SK-N-MC (cell line): ENCODE data around the gene HHAT.

Source experiments
- DNase-seq: peaks from one replicate; pipeline ENCODE4 v3.0.0-alpha.2; 2011; ENCODE audit warnings: low read depth, low spot score
- H3K27ac ChIP-seq: fragments of 200-600 bp; sonication (generic); 2 replicates; pipeline ENCODE4 v1.5.1; 2016; ENCODE audit warnings: mixed run types
- H3K36me3 ChIP-seq: fragments of 200-600 bp; sonication (generic); 2 replicates; pipeline ENCODE4 v1.6.1; 2017; ENCODE audit warnings: antibody characterized with exemption, low read length, mixed read lengths; ENCODE audit not compliant: insufficient read depth
- H3K4me3 ChIP-seq: fragments of 200-600 bp; sonication (generic); 2 replicates; pipeline ENCODE4 v1.5.1; 2016
- H3K9ac ChIP-seq: fragments of 200-600 bp; sonication (generic); 2 replicates; pipeline ENCODE4 v1.8.0; 2017; ENCODE audit warnings: mixed run types, mixed read lengths; ENCODE audit not compliant: insufficient read length
- H3K9me3 ChIP-seq: fragments of 200-600 bp; sonication (generic); 2 replicates; pipeline ENCODE4 v1.6.1; 2017; ENCODE audit warnings: low read depth, mild to moderate bottlenecking, antibody characterized with exemption, low read length, moderate library complexity, mixed read lengths
- EZH2 ChIP-seq: fragments of 200-600 bp; sonication (generic); IDR thresholded peaks from one replicate; pipeline ENCODE4 v1.6.1; 2017; ENCODE audit warnings: antibody characterized with exemption
- FOXP2 ChIP-seq: optimal IDR thresholded peaks from 2 replicates; pipeline ENCODE3; 2011; ENCODE audit warnings: mild to moderate bottlenecking, moderate library complexity; ENCODE audit not compliant: insufficient read depth; ENCODE audit errors: extremely low read length, control extremely low read depth
- POLR2AphosphoS5 ChIP-seq: IDR thresholded peaks from 2 replicates; pipeline ENCODE4 v1.6.1; 2012; ENCODE audit warnings: mild to moderate bottlenecking, low read depth, low read length, borderline replicate concordance

HHAT gene

DNA sequence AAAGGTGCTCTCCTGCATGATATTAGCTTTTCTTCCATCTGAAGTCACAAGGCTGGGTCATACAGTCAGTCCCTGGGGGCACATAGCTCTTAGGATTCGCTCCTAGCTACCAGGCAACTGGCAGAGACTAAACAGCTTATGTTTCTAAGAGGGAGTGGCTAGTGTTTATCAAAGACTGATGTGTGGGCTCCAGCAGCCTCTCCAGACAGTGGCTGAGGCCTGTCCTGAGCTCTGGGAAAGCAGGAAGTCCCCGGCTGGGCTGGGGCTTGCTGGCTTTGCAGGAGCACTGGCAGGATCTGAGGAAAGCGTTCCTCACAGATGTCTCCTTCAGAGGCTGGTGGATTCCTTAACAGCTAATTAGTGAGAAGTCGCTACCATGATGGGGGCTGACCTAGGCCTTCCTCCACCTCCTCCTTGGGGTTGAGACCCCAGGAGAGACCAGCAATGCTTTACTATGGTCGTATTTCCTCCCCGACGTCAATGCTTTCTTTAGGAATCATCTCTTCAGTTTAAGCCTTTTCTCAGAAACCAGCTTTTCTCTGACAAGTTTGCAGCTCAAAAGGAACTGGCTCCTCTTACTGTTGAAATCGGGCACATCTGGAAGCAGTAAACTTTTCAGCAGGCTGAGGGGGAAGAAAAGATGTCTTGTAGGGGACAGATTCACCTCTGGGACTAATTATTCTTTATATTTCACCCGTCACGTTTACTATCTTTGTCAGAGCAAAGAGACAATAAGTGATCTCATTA lies 33.5 kb upstream of the HHAT start:
- H3K9ac ChIP-seq, result no peak overlapping the region
- TF ChIP-seq EZH2 (no peak), POLR2AphosphoS5 (peak; percentile 62; the same call in 1 of the 2 replicates), FOXP2 (no peak)
- peak overlapping the region; percentile 96 for H3K27ac ChIP-seq
- DNase-seq, result no peak
- no peaks in the 10 kb centered on the region for H3K9me3 ChIP-seq
- no peaks in the 10 kb centered on the region for H3K36me3 ChIP-seq
- H3K4me3 ChIP-seq, result peak overlapping the region; percentile 73

- no peak overlapping the region for H3K9ac ChIP-seq
Measured at GRCh38 chr1:210296682-210297081, 32.0 kb upstream of the HHAT start.

DNA sequence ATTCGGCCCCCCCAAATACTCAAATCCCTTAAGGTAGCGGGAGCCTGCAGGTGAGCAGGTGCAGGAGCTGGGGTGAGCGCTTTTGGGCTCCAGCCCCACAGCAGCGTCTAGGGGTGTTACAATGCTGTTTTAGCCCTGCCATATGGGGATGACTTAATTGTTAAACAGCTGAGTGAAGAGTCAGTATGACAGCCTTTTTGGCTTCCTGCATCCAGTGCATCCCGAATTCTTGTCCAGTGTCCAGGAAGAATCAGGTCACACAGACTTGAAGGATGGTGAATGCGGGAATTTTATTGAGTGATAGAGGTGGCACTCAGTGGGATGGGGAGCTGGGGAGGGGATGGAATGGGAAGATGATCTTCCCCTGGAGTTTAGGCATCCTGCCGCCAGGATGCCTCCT lies 30.4 kb upstream of the HHAT start:
- no peak overlapping the region for H3K9ac ChIP-seq
- H3K36me3 ChIP-seq, result no peaks in the 10 kb centered on the region
- no peak for DNase-seq
- TF ChIP-seq EZH2, result no peak
- no peak for TF ChIP-seq FOXP2
- no peak for TF ChIP-seq POLR2AphosphoS5
- no peak overlapping the region for H3K4me3 ChIP-seq
- no peaks in the 10 kb centered on the region for H3K9me3 ChIP-seq
- no peak overlapping the region for H3K27ac ChIP-seq

More at GRCh38 chr1:210296682-210297081, 32.0 kb upstream of the HHAT start:
- TF ChIP-seq FOXP2 (no peak), EZH2 (no peak), POLR2AphosphoS5 (no peak)
- Histone ChIP-seq H3K27ac (no peak overlapping the region), H3K9me3 (no peaks in the 10 kb centered on the region), H3K36me3 (no peaks in the 10 kb centered on the region), H3K4me3 (no peak overlapping the region)
- DNase-seq, result no peak

DNA sequence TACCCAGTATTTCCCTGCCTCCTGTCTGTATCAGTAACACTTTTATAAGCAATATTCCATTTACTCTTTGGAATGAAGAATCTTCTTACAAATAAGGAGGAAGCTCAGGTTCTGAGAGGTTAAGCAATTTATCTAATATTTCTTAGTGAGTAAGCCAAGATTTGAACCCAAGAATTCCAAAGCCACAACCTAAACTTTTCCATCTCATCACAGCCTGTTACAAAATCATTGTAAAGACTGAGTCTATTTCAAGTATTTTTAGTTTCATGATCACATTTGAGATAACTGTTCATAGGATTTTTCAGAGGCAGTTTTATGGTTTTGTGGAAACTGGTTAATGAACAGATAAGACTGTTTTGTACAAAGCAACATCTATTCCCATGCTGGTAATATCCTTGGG lies 29.8 kb upstream of the HHAT start:
- DNase-seq, result no peak
- TF ChIP-seq FOXP2 (no peak), POLR2AphosphoS5 (no peak), EZH2 (no peak)
- H3K9ac ChIP-seq, result no peak overlapping the region
- no peaks in the 10 kb centered on the region for H3K36me3 ChIP-seq
- no peak overlapping the region for H3K4me3 ChIP-seq
- no peak overlapping the region for H3K27ac ChIP-seq
- H3K9me3 ChIP-seq, result no peaks in the 10 kb centered on the region

DNA sequence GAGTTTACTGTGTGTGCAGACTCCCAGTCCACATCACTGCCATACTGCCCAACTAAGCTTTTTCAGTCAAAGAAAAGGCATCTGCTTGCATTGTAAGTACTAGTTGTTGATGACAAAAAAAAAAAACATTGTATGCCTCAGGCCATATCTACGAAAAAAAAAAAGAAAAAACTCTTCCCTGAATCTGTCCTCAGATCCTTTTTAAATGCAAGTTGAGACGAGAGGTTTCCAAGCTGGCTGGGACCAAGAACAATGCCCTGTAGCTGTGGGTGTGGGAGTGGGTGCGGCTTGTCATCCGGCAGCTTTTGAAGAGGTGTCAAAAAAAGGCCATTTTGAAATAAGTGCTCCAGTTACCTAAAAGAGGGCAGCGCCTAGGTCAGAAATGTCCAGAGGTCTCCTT lies 29.2 kb upstream of the HHAT start:
- TF ChIP-seq POLR2AphosphoS5 (no peak), FOXP2 (no peak)
- DNase-seq, result no peak
- no peaks in the 10 kb centered on the region for H3K9me3 ChIP-seq
- H3K9ac ChIP-seq, result no peak overlapping the region
- no peak overlapping the region for H3K27ac ChIP-seq
- H3K36me3 ChIP-seq, result no peaks in the 10 kb centered on the region
- H3K4me3 ChIP-seq, result no peak overlapping the region

GRCh38 chr1:210300923-210301614 lies 27.6 kb upstream of the HHAT start:
- Histone ChIP-seq H3K9ac (no peak overlapping the region), H3K27ac (no peak overlapping the region), H3K36me3 (no peaks in the 10 kb centered on the region), H3K9me3 (no peaks in the 10 kb centered on the region), H3K4me3 (no peak overlapping the region)
- DNase-seq, result no peak
- TF ChIP-seq POLR2AphosphoS5 (no peak), FOXP2 (no peak), EZH2 (no peak)

- TF ChIP-seq FOXP2, result no peak
- TF ChIP-seq EZH2, result no peak
- TF ChIP-seq POLR2AphosphoS5, result no peak
- Histone ChIP-seq H3K27ac (no peak overlapping the region), H3K4me3 (no peak overlapping the region), H3K9me3 (no peaks in the 10 kb centered on the region), H3K9ac (no peak overlapping the region), H3K36me3 (no peaks in the 10 kb centered on the region)
- no peak for DNase-seq
Measured at GRCh38 chr1:210301615-210302000, 27.1 kb upstream of the HHAT start.

- TF ChIP-seq POLR2AphosphoS5 (no peak), FOXP2 (no peak), EZH2 (no peak)
- Histone ChIP-seq H3K36me3 (no peaks in the 10 kb centered on the region), H3K9me3 (no peaks in the 10 kb centered on the region), H3K27ac (no peak overlapping the region), H3K4me3 (no peak overlapping the region), H3K9ac (no peak overlapping the region)
- no peak for DNase-seq
Measured at GRCh38 chr1:210302501-210302900, 26.2 kb upstream of the HHAT start.
